Liver (tissue), 9 donors: ENCODE measurements around the gene DNAH8. TPM values are rescaled to one million over a fixed set of nuclear protein-coding genes. Genes with fewer than 3 reads are reported as not detected.

Experiments
- DNase-seq: peaks from one replicate; pipeline ENCODE4 v3.0.0-alpha.2; 2017; ENCODE audit warnings: low spot score
- H3K27ac ChIP-seq, 2 donors: one replicate each; pipeline ENCODE4 v1.7.0; 2013; ENCODE audit warnings: inconsistent platforms in 2 of 2, low read length in 2 of 2, control low read depth in 1 of 2, low read depth in 1 of 2, mild to moderate bottlenecking in 1 of 2
- H3K27me3 ChIP-seq, 4 donors: one replicate each; pipeline versions ENCODE4 v1.6.1 to v1.7.0; 2013; ENCODE audit warnings: low read length in 3 of 4, inconsistent platforms in 1 of 4, mild to moderate bottlenecking in 1 of 4, moderate library complexity in 1 of 4; ENCODE audit not compliant: control insufficient read depth in 4 of 4, insufficient read depth in 4 of 4
- H3K36me3 ChIP-seq, 4 donors: one replicate each; pipeline versions ENCODE4 v1.6.1 to v1.7.0; 2013; ENCODE audit warnings: low read length in 3 of 4, mild to moderate bottlenecking in 3 of 4, low read depth in 1 of 4, moderate library complexity in 1 of 4; ENCODE audit not compliant: control insufficient read depth in 4 of 4, insufficient read depth in 3 of 4
- H3K4me1 ChIP-seq, 4 donors: one replicate each; pipeline versions ENCODE4 v1.6.1 to v1.7.0; 2013; ENCODE audit warnings: low read length in 3 of 4, mild to moderate bottlenecking in 3 of 4, moderate library complexity in 1 of 4; ENCODE audit not compliant: control insufficient read depth in 4 of 4, insufficient read depth in 4 of 4
- H3K4me3 ChIP-seq, 3 donors: one replicate each; pipeline versions ENCODE4 v1.6.1 to v1.7.0; 2013; ENCODE audit warnings: low read length in 3 of 3, control low read depth in 1 of 3, low read depth in 1 of 3, mild to moderate bottlenecking in 1 of 3
- H3K9ac ChIP-seq, 2 donors: one replicate each; pipeline ENCODE4 v1.7.0; 2013; ENCODE audit warnings: low read length in 2 of 2, mild to moderate bottlenecking in 2 of 2, moderate library complexity in 2 of 2, control low read depth in 1 of 2, low read depth in 1 of 2
- H3K9me3 ChIP-seq, 4 donors: one replicate each; pipeline versions ENCODE4 v1.6.1 to v1.7.0; 2013; ENCODE audit warnings: low read length in 3 of 4; ENCODE audit not compliant: control insufficient read depth in 4 of 4
- ATF3 ChIP-seq: IDR thresholded peaks from 2 replicates; pipeline ENCODE4 v1.6.1; 2016; ENCODE audit warnings: antibody characterized with exemption
- CTCF ChIP-seq: fragments of 150-350 bp; IDR thresholded peaks from 2 replicates; pipeline ENCODE4 v1.5.1; 2017; ENCODE audit warnings: improper control_type of control experiment, low read depth, low read length; ENCODE audit not compliant: missing input control
- EGR1 ChIP-seq, 2 donors: IDR thresholded peaks; 2 replicates each; pipeline ENCODE4 v1.6.1; 2016 to 2018; ENCODE audit warnings: antibody characterized with exemption in 2 of 2, low read depth in 2 of 2
- HNF4A ChIP-seq, 2 donors: conservative IDR thresholded peaks; 2 replicates each; pipeline ENCODE4 v1.6.1; 2016; ENCODE audit warnings: antibody characterized with exemption in 2 of 2, mild to moderate bottlenecking in 2 of 2
- HNF4G ChIP-seq: IDR thresholded peaks from 2 replicates; pipeline ENCODE4 v1.6.1; 2016; ENCODE audit warnings: antibody characterized with exemption
- JUND ChIP-seq, 2 donors: IDR thresholded peaks; 2 replicates each; pipeline ENCODE4 v1.6.1; 2016; ENCODE audit warnings: antibody characterized with exemption in 2 of 2
- NR2F2 ChIP-seq: IDR thresholded peaks from 2 replicates; pipeline ENCODE4 v1.6.1; 2016; ENCODE audit warnings: antibody characterized with exemption
- RAD21 ChIP-seq, 2 donors: IDR thresholded peaks; 2 replicates each; pipeline ENCODE4 v1.6.1; 2016; ENCODE audit warnings: antibody characterized with exemption in 2 of 2, mild to moderate bottlenecking in 2 of 2
- REST ChIP-seq: IDR thresholded peaks from 2 replicates; pipeline ENCODE4 v1.6.1; 2016; ENCODE audit warnings: antibody characterized with exemption, mild to moderate bottlenecking
- RXRA ChIP-seq, 2 donors: IDR thresholded peaks; 2 replicates each; pipeline ENCODE4 v1.6.1; 2017 to 2018; ENCODE audit warnings: antibody characterized with exemption in 2 of 2, mild to moderate bottlenecking in 1 of 2
- SP1 ChIP-seq: IDR thresholded peaks from 2 replicates; pipeline ENCODE4 v1.6.1; 2018; ENCODE audit warnings: antibody characterized with exemption, mild to moderate bottlenecking
- YY1 ChIP-seq: IDR thresholded peaks from 2 replicates; pipeline ENCODE4 v1.6.1; 2016; ENCODE audit warnings: antibody characterized with exemption, mild to moderate bottlenecking
- WGBS: extraction: QIAGEN DNeasy Blood & Tissue Kit; methylation state at CpG from one replicate; pipeline ENCODE4 v1.1.7; 2013; 5-methylcytosine and 5-hydroxymethylcytosine counted together
- polyA plus RNA-seq, 2 donors: library from polyadenylated mRNA; stranded (reverse) in 1 of 2; unstranded in 1 of 2; fragments of 200-250 nt in 1 of 2; fragments of >200 nt in 1 of 2; fragmentation: Nextera tagmentation in 1 of 2; extraction: Ambion mirVana in 1 of 2; gene quantifications; one replicate each; pipeline versions ENCODE4 v1.2.1 to v1.2.3, GENCODE V29; 2013 to 2015
- total RNA-seq, 2 donors: library from RNA; depleted of rRNA; stranded (reverse); fragments of >200 nt; gene quantifications; one replicate each; pipeline ENCODE4 v1.2.3, GENCODE V29; 2014
- TF ChIP-seq, protein P1 (sequence below): IDR thresholded peaks from 2 replicates; pipeline ENCODE4 v1.6.1; 2016; ENCODE audit warnings: antibody characterized with exemption
- donor health status: healthy.
- donor health status: healthy.
- donor health status: healthy.
- donor health status: healthy.
- donor health status: healthy.

The DNAH8 gene
- total and polyA plus RNA-seq, 4 donors: under 0.01 to 0.05 TPM; not detected in 2

GRCh38 chr6:38944655-38945279 lies 229.7 kb downstream of the DNAH8 start:
- Histone ChIP-seq H3K9ac (no peak overlapping the region), H3K36me3 (no peaks in the 10 kb centered on the region), H3K4me1 (peaks cover 0 to 7% (median 5%) of the 10 kb centered on the region in 4 donors), H3K27ac (no peak overlapping the region), H3K4me3 (no peak overlapping the region), H3K9me3 (no peaks in the 10 kb centered on the region), H3K27me3 (no peaks in the 10 kb centered on the region)
- TF ChIP-seq HNF4G (no peak), CTCF (no peak), YY1 (no peak), ATF3 (no peak), JUND (IDR thresholded peaks at IDR 0.05) (no peak), REST (no peak), EGR1 (IDR thresholded peaks at IDR 0.05; ENCODE audit: low read depth in 2 of 2) (no peak), NR2F2 (no peak), RAD21 (IDR thresholded peaks at IDR 0.05) (no peak), SP1 (no peak)
- 98% methylated on average over 1 of the region's 1 CpG for WGBS
- no peak for DNase-seq

DNA sequence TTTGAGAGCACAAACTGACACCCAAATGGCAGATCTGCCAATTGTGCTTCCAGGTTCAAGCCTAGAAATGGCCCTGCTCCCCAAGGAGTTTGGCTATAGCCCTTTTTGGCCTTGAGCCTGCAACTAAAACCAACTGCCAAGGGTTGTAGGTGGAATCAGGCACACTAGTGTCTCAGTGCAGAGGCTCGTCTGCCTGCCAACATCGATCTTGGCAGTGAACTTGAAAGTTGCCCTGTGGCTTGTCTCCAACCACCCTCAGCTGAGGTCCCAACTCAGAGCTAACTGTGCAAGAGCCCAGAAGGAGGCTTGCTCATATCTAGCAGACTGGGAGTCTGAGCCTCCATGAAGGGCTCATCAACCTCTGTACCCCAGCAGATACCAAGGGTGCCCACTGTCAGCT lies 240.8 kb downstream of the DNAH8 start:
- Histone ChIP-seq H3K9me3 (no peaks in the 10 kb centered on the region), H3K4me1 (peaks cover 0 to 8% (median 7%) of the 10 kb centered on the region in 4 donors), H3K27ac (no peak overlapping the region), H3K4me3 (no peak overlapping the region), H3K9ac (no peak overlapping the region), H3K27me3 (peaks cover 0 to 5% (median 0%) of the 10 kb centered on the region in 4 donors), H3K36me3 (no peaks in the 10 kb centered on the region)
- no peak for DNase-seq
- TF ChIP-seq JUND (IDR thresholded peaks at IDR 0.05) (no peak), RXRA (IDR thresholded peaks at IDR 0.05) (peak; percentile 8 to 17), HNF4A (conservative IDR thresholded peaks at IDR 0.05) (peak; percentile 35 to 53)
- 23% methylated on average over 2 of the region's 2 CpGs for WGBS

DNA sequence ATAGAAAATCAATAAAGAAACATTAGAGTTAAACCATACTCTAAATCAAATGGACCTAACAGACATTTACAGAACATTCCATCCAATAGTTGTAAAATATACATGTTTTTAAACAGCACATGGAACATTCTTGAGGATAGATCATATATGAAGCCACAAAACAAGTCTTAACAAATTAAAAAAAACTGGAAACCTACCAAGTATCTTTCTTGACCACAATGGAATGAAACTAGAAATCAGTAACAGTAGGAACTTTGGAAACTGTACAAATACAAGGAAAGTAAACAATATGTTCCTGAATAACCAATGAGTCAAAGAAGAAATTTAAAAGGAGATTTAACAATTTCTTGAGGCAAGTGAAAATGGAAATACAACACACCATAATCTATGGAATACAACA lies 242.3 kb downstream of the DNAH8 start:
- H3K27ac ChIP-seq: no peak overlapping the region
- H3K27me3 ChIP-seq: peaks cover 0 to 5% (median 0%) of the 10 kb centered on the region in 4 donors
- H3K4me3 ChIP-seq: no peak overlapping the region
- H3K4me1 ChIP-seq: peaks cover 0 to 8% (median 7%) of the 10 kb centered on the region in 4 donors
- no peak overlapping the region for H3K9ac ChIP-seq
- DNase-seq: no peak
- no peaks in the 10 kb centered on the region for H3K36me3 ChIP-seq
- no peaks in the 10 kb centered on the region for H3K9me3 ChIP-seq
- TF ChIP-seq RXRA (IDR thresholded peaks at IDR 0.05): no peak
- TF ChIP-seq YY1: no peak
- TF ChIP-seq NR2F2: no peak
- TF ChIP-seq, protein P1, sequence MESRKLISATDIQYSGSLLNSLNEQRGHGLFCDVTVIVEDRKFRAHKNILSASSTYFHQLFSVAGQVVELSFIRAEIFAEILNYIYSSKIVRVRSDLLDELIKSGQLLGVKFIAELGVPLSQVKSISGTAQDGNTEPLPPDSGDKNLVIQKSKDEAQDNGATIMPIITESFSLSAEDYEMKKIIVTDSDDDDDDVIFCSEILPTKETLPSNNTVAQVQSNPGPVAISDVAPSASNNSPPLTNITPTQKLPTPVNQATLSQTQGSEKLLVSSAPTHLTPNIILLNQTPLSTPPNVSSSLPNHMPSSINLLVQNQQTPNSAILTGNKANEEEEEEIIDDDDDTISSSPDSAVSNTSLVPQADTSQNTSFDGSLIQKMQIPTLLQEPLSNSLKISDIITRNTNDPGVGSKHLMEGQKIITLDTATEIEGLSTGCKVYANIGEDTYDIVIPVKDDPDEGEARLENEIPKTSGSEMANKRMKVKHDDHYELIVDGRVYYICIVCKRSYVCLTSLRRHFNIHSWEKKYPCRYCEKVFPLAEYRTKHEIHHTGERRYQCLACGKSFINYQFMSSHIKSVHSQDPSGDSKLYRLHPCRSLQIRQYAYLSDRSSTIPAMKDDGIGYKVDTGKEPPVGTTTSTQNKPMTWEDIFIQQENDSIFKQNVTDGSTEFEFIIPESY: no peak
- TF ChIP-seq CTCF: no peak
- no peak for TF ChIP-seq REST
- TF ChIP-seq RAD21 (IDR thresholded peaks at IDR 0.05): no peak
